MM.1S (cell line): ENCODE results near the gene GRB10.
"Not testable (repeated sequence)": the region's sequence is repeated elsewhere in the genome, so short reads cannot be mapped to it uniquely, and the experiment has no call there.

Source experiments
- DNase-seq: peaks from one replicate; pipeline ENCODE4 v3.0.0-alpha.2; 2015
- H2AFZ ChIP-seq: fragments of 300-600 bp; sonication (generic); 2 replicates; pipeline ENCODE4 v1.6.0; 2016; ENCODE audit warnings: antibody characterized with exemption, low read length
- H3F3A ChIP-seq: fragments of 300-600 bp; sonication (generic); 2 replicates; pipeline ENCODE4 v1.6.1; 2016; ENCODE audit warnings: mild to moderate bottlenecking, antibody characterized with exemption, low read length, moderate library complexity, mixed read lengths; ENCODE audit not compliant: insufficient read depth
- H3K27ac ChIP-seq: fragments of 300-600 bp; sonication (generic); 2 replicates; pipeline ENCODE4 v1.5.1; 2016; ENCODE audit warnings: mild to moderate bottlenecking, low read length
- H3K27me3 ChIP-seq: fragments of 300-600 bp; sonication (generic); replicated peaks from 2 replicates; pipeline ENCODE4 v1.6.0; 2016; ENCODE audit warnings: low read length; ENCODE audit not compliant: insufficient read depth
- H3K36me3 ChIP-seq: fragments of 300-600 bp; sonication (generic); replicated peaks from 2 replicates; pipeline ENCODE4 v1.6.1; 2016; ENCODE audit warnings: mild to moderate bottlenecking, low read length, mixed read lengths; ENCODE audit not compliant: insufficient read depth
- H3K4me1 ChIP-seq: fragments of 300-600 bp; sonication (generic); 2 replicates; pipeline ENCODE4 v1.6.1; 2016; ENCODE audit warnings: low read length, mixed read lengths
- H3K4me2 ChIP-seq: fragments of 300-600 bp; sonication (generic); 2 replicates; pipeline ENCODE4 v1.6.0; 2016; ENCODE audit warnings: low read depth, low read length
- H3K4me3 ChIP-seq: fragments of 300-600 bp; sonication (generic); 2 replicates; pipeline ENCODE4 v1.5.1; 2016; ENCODE audit warnings: low read length, mixed read lengths
- H3K79me2 ChIP-seq: fragments of 300-600 bp; sonication (generic); 2 replicates; pipeline ENCODE4 v1.6.1; 2016; ENCODE audit warnings: mixed run types, low read length, mixed read lengths
- H3K9ac ChIP-seq: fragments of 300-600 bp; sonication (generic); 2 replicates; pipeline ENCODE4 v1.6.1; 2016; ENCODE audit warnings: low read length, mixed read lengths
- H3K9me2 ChIP-seq: fragments of 300-600 bp; sonication (generic); replicated peaks from 2 replicates; pipeline ENCODE4 v1.6.1; 2016; ENCODE audit warnings: mild to moderate bottlenecking, low read length, mixed read lengths; ENCODE audit not compliant: insufficient read depth
- H3K9me3 ChIP-seq: fragments of 300-600 bp; sonication (generic); replicated peaks from 2 replicates; pipeline ENCODE4 v1.6.1; 2016; ENCODE audit warnings: mild to moderate bottlenecking, low read length, mixed read lengths; ENCODE audit not compliant: insufficient read depth
- H4K20me1 ChIP-seq: fragments of 300-600 bp; sonication (generic); 2 replicates; pipeline ENCODE4 v1.6.1; 2016; ENCODE audit warnings: mild to moderate bottlenecking, low read length, moderate library complexity, mixed read lengths; ENCODE audit not compliant: insufficient read depth
- CTCF ChIP-seq: fragments of 300-600 bp; sonication (generic); IDR thresholded peaks from 2 replicates; pipeline ENCODE4 v1.5.1; 2016; ENCODE audit warnings: antibody characterized with exemption, low read length, mixed read lengths
- EZH2 ChIP-seq: fragments of 300-600 bp; sonication (generic); optimal IDR thresholded peaks from 2 replicates; pipeline ENCODE3; 2017; ENCODE audit warnings: low read depth, mild to moderate bottlenecking, antibody characterized with exemption, low read length, mixed read lengths
- EZH2phosphoT487 ChIP-seq: fragments of 300-600 bp; sonication (generic); IDR thresholded peaks from 2 replicates; pipeline ENCODE4 v1.6.1; 2018; ENCODE audit warnings: antibody characterized with exemption, low read length

Gene GRB10

GRCh38 chr7:50580057-50580456 lies 202.6 kb downstream of the GRB10 start:
- DNase-seq: no peak
- Histone ChIP-seq H3K36me3 (no peaks in the 10 kb centered on the region), H3K79me2 (no peaks in the 10 kb centered on the region), H3K4me3 (no peak overlapping the region), H3K27me3 (no peaks in the 10 kb centered on the region), H2AFZ (no peak overlapping the region), H3K9me2 (no peaks in the 10 kb centered on the region), H3K4me2 (no peak overlapping the region), H3K9ac (no peak overlapping the region), H3K9me3 (no peaks in the 10 kb centered on the region), H3F3A (no peaks in the 10 kb centered on the region), H4K20me1 (no peaks in the 10 kb centered on the region), H3K27ac (no peak overlapping the region), H3K4me1 (no peaks in the 10 kb centered on the region)
- no peak for TF ChIP-seq EZH2phosphoT487
- no peak for TF ChIP-seq EZH2
- TF ChIP-seq CTCF: no peak

GRCh38 chr7:50578105-50578504 lies 204.6 kb downstream of the GRB10 start:
- not testable (repeated sequence) for H3K27ac ChIP-seq, H2AFZ ChIP-seq, H3K9ac ChIP-seq, H3K9me3 ChIP-seq, H3K79me2 ChIP-seq, H3K4me3 ChIP-seq, DNase-seq, H3K9me2 ChIP-seq, H4K20me1 ChIP-seq, H3K36me3 ChIP-seq, H3F3A ChIP-seq, H3K4me1 ChIP-seq, H3K4me2 ChIP-seq, H3K27me3 ChIP-seq

GRCh38 chr7:50577569-50577968 lies 205.1 kb downstream of the GRB10 start:
- no peak overlapping the region for H3K27ac ChIP-seq
- no peaks in the 10 kb centered on the region for H3K36me3 ChIP-seq
- H3K4me2 ChIP-seq: no peak overlapping the region
- H3K4me1 ChIP-seq: no peaks in the 10 kb centered on the region
- no peak overlapping the region for H3K4me3 ChIP-seq
- DNase-seq: no peak
- H3K9me3 ChIP-seq: no peaks in the 10 kb centered on the region
- H4K20me1 ChIP-seq: no peaks in the 10 kb centered on the region
- no peaks in the 10 kb centered on the region for H3K27me3 ChIP-seq
- H3K9ac ChIP-seq: no peak overlapping the region
- no peaks in the 10 kb centered on the region for H3K79me2 ChIP-seq
- no peaks in the 10 kb centered on the region for H3F3A ChIP-seq
- H2AFZ ChIP-seq: no peak overlapping the region
- no peaks in the 10 kb centered on the region for H3K9me2 ChIP-seq
- no peak for TF ChIP-seq EZH2phosphoT487
- TF ChIP-seq CTCF: no peak
- no peak for TF ChIP-seq EZH2

GRCh38 chr7:50576388-50576787 lies 206.3 kb downstream of the GRB10 start:
- not testable (repeated sequence) for H3K9me2 ChIP-seq, H3K79me2 ChIP-seq, H3K27me3 ChIP-seq, H3K36me3 ChIP-seq, H3K4me2 ChIP-seq, H3K4me3 ChIP-seq, DNase-seq, H4K20me1 ChIP-seq, H3K27ac ChIP-seq, H3K9ac ChIP-seq, H3F3A ChIP-seq, H3K9me3 ChIP-seq, H3K4me1 ChIP-seq, H2AFZ ChIP-seq
